Left lung (tissue), 10 donors: ENCODE results near the gene STRA8. TPM values are rescaled to one million over a fixed set of nuclear protein-coding genes. Genes with fewer than 3 reads are reported as not detected.

Experiments
- ATAC-seq: fragments of 200-7000 bp; cut with Tn5 transposase; one replicate; pipeline ENCODE4 v1.9.1; 2020; ENCODE audit warnings: moderate library complexity
- DNase-seq, 4 donors: peaks; one replicate each; pipeline ENCODE4 v3.0.0-alpha.2; 2013 to 2020
- H3K27ac ChIP-seq, 2 donors: fragments of 200-600 bp; sonication (generic) in 1 of 2; one replicate each; pipeline versions ENCODE4 v1.5.0 to v1.8.0; 2020 to 2021
- H3K27me3 ChIP-seq, 2 donors: fragments of 200-600 bp; sonication (generic) in 1 of 2; one replicate each; pipeline versions ENCODE4 v1.5.0 to v1.8.0; 2020 to 2021
- H3K36me3 ChIP-seq, 2 donors: fragments of 200-600 bp; sonication (generic) in 1 of 2; one replicate each; pipeline versions ENCODE4 v1.5.0 to v1.8.0; 2020 to 2021
- H3K4me1 ChIP-seq, 2 donors: fragments of 200-600 bp; one replicate each; pipeline ENCODE4 v1.8.0; 2021
- H3K4me3 ChIP-seq, 2 donors: fragments of 200-600 bp; sonication (generic) in 1 of 2; one replicate each; pipeline versions ENCODE4 v1.5.0 to v1.8.0; 2020 to 2021; ENCODE audit warnings: mild to moderate bottlenecking in 1 of 2
- H3K9me3 ChIP-seq, 2 donors: fragments of 200-600 bp; sonication (generic) in 1 of 2; one replicate each; pipeline versions ENCODE4 v1.5.0 to v1.8.0; 2020 to 2021
- CTCF ChIP-seq, 2 donors: fragments of 200-600 bp; sonication (generic) in 1 of 2; IDR thresholded peaks; one replicate each; pipeline versions ENCODE4 v1.5.0 to v1.8.0; 2021; ENCODE audit warnings: antibody characterized with exemption in 2 of 2
- intact Hi-C, 2 donors: fragments of 100-400 bp; cut with DNase I; formaldehyde crosslinking; loops; one replicate each; pipeline versions ENCODE4 v1.11.2 to v1.14.2; 2022
- microRNA-seq, 2 donors: library from miRNA; unstranded; fragments of <30 nt; microRNA quantifications; one replicate each; pipeline ENCODE4, GENCODE V29; 2019
- polyA plus RNA-seq, 6 donors: library from polyadenylated mRNA; unstranded; fragments of 120-200 nt; gene quantifications; one replicate each; pipeline ENCODE4 v1.2.1, GENCODE V29; 2013; ENCODE audit not compliant: insufficient read length in 6 of 6
- total RNA-seq, 2 donors: library from RNA; stranded (reverse); fragmentation: NEBNext Ultra II Directional; extraction: Animal tissue kit (Norgen Biotek cat#: 25700); gene quantifications; one replicate each; pipeline ENCODE4 v1.2.1, GENCODE V29; 2021
- donor health status: DM: no; HTN: yes; CAD: no.
- donor health status: DM: no; HTN: no; CAD: no.

Gene STRA8
- total and polyA plus RNA-seq, 8 donors: 0.14 to 0.40 (median 0.20) TPM; not detected in 3

DNA sequence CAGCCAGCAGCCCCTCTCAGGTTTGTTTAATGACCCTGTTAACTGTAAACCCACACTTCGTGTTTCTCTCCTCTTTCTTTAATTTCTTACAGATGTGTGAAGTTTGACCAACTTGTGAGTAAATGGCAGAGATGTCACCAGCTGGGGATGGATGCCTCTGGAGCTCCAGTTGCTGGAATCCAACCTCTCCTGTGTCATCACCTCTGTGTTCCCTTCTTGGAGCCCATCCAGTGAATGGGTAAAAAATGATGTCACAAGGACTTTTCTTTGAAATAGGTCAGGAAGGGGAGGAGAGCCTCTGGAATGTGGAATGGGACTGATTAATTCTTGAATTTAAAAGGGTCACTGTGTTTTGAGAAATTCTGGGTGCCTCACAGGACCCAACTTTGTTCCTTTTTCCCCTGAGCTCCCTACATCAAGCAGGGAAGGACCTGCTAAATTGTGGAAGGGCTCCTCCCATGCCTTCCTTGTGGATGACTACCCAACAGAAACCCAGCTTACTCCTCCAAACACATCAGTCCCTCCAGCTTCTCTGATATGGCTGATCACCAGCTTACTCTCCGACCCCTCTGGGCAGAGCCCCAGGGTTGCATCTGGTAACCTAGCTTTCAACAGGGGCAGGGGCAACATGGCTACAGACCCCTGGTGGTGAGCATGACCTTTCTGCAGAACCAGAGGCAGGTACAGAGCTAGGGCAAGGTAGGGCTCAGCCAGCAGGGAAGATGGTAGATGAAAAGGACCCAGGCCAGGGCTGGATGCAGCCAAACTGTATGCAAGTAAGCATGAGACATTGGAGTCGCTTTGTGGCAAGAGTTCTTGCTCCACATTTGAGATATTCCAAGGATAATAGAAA is 67.5 kb downstream of the STRA8 start:
- Histone ChIP-seq H3K4me3 (no peak overlapping the region), H3K27me3 (no peaks in the 10 kb centered on the region), H3K36me3 (no peaks in the 10 kb centered on the region), H3K27ac (no peak overlapping the region), H3K9me3 (peaks cover 0 to 7% of the 10 kb centered on the region in 2 donors), H3K4me1 (no peaks in the 10 kb centered on the region)
- intact Hi-C loops: no loop called here
- no peak for TF ChIP-seq CTCF (IDR thresholded peaks at IDR 0.05)
- DNase-seq: no peak
- no peak for ATAC-seq

Small RNAs within 50 kb of the gene (microRNA-seq; reads per million reads assigned to microRNA genes)
- gene MIR6509: 0.14 to 0.50 reads per million in 2 donors

Other genes starting within 250 kb of the STRA8 start
- gene AGBL3, start 247.3 kb upstream of the STRA8 start, total RNA-seq: 1 to 10 TPM; 2.7 to 3.4 TPM
- gene AGBL3, start 247.3 kb upstream of the STRA8 start, polyA plus RNA-seq: 10 to 100 TPM; 10.5 to 15.3 (median 12.5) TPM
- gene TMEM140, start 85.8 kb upstream of the STRA8 start, total RNA-seq: 10 to 100 TPM; 24.0 to 25.4 TPM
- 10 to 100 TPM; 17.7 to 20.6 (median 18.9) TPM for gene TMEM140, start 85.8 kb upstream of the STRA8 start, polyA plus RNA-seq
- gene CYREN, start 63.1 kb upstream of the STRA8 start, total RNA-seq: 10 to 100 TPM; 32.1 to 39.9 TPM
- 10 to 100 TPM; 43.1 to 52.6 (median 48.0) TPM for gene CYREN, start 63.1 kb upstream of the STRA8 start, polyA plus RNA-seq
- gene WDR91, start 22.3 kb upstream of the STRA8 start, total RNA-seq: 10 to 100 TPM; 22.9 to 27.9 TPM
- 10 to 100 TPM; 48.7 to 67.6 (median 51.6) TPM for gene WDR91, start 22.3 kb upstream of the STRA8 start, polyA plus RNA-seq